ENCODE measurements around the gene RFTN1.

The RFTN1 gene

GRCh38 chr3:16468336-16469098 is 45.0 kb downstream of the RFTN1 start:
- Histone ChIP-seq H3K36me3 (ENCODE audit: insufficient read depth, low read length) (no peaks in the 10 kb centered on the region), H3K27me3 (ENCODE audit: control insufficient read depth in 1 of 2, insufficient read depth in 2 of 2, low read length in 2 of 2) (no peaks in the 10 kb centered on the region), H3K9me3 (ENCODE audit: low read length) (peaks cover 7% of the 10 kb centered on the region), H3K27ac (ENCODE audit: low read depth, low read length) (no peak overlapping the region), H3K4me1 (ENCODE audit: insufficient read depth, low read length) (no peaks in the 10 kb centered on the region), H3K9ac (ENCODE audit: low read length) (no peak overlapping the region), H3K4me3 (ENCODE audit: low read depth in 1 of 2, low read length in 2 of 2) (no peak overlapping the region)

GRCh38 chr3:16468002-16468335 is 45.5 kb downstream of the RFTN1 start:
- Histone ChIP-seq H3K27ac (ENCODE audit: low read depth, low read length) (no peak overlapping the region), H3K9ac (ENCODE audit: low read length) (no peak overlapping the region), H3K27me3 (ENCODE audit: control insufficient read depth in 1 of 2, insufficient read depth in 2 of 2, low read length in 2 of 2) (no peaks in the 10 kb centered on the region), H3K36me3 (ENCODE audit: insufficient read depth, low read length) (no peaks in the 10 kb centered on the region), H3K4me3 (ENCODE audit: low read depth in 1 of 2, low read length in 2 of 2) (no peak overlapping the region), H3K4me1 (ENCODE audit: insufficient read depth, low read length) (no peaks in the 10 kb centered on the region), H3K9me3 (ENCODE audit: low read length) (peaks cover 7% of the 10 kb centered on the region)

- no peaks in the 10 kb centered on the region for H3K36me3 ChIP-seq (ENCODE audit: insufficient read depth, low read length)
- no peaks in the 10 kb centered on the region for H3K27me3 ChIP-seq (ENCODE audit: control insufficient read depth in 1 of 2, insufficient read depth in 2 of 2, low read length in 2 of 2)
- no peak overlapping the region for H3K27ac ChIP-seq (ENCODE audit: low read depth, low read length)
- H3K4me1 ChIP-seq (ENCODE audit: insufficient read depth, low read length) = no peaks in the 10 kb centered on the region
- peaks cover 7% of the 10 kb centered on the region for H3K9me3 ChIP-seq (ENCODE audit: low read length)
- no peak overlapping the region for H3K4me3 ChIP-seq (ENCODE audit: low read depth in 1 of 2, low read length in 2 of 2)
- H3K9ac ChIP-seq (ENCODE audit: low read length) = no peak overlapping the region
Measured at GRCh38 chr3:16467393-16467792, 46.1 kb downstream of the RFTN1 start.

DNA sequence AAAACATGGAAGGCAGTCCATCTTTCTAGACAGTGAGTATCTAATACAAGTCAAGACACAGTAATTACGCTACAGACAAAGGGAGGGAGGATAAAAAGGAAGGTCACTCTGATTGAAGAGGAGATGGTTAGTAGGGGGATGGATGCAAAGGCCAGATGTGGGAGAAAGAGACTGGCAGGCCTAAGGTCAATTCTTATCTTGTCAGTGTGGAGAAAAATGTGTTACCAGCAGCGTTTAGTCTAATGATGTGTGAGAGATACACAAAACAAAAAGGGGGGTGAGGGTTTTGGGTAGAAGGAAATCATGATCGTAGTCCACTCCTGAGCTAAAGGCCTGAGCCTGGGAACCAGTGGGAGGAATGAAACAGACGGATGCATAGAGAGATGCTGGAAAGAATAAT is 46.7 kb downstream of the RFTN1 start:
- no peak overlapping the region for H3K9ac ChIP-seq (ENCODE audit: low read length)
- no peaks in the 10 kb centered on the region for H3K36me3 ChIP-seq (ENCODE audit: insufficient read depth, low read length)
- H3K27me3 ChIP-seq (ENCODE audit: control insufficient read depth in 1 of 2, insufficient read depth in 2 of 2, low read length in 2 of 2) = no peaks in the 10 kb centered on the region
- H3K9me3 ChIP-seq (ENCODE audit: low read length) = peaks cover 7% of the 10 kb centered on the region
- no peak overlapping the region for H3K4me3 ChIP-seq (ENCODE audit: low read depth in 1 of 2, low read length in 2 of 2)
- no peak overlapping the region for H3K27ac ChIP-seq (ENCODE audit: low read depth, low read length)
- no peaks in the 10 kb centered on the region for H3K4me1 ChIP-seq (ENCODE audit: insufficient read depth, low read length)

DNA sequence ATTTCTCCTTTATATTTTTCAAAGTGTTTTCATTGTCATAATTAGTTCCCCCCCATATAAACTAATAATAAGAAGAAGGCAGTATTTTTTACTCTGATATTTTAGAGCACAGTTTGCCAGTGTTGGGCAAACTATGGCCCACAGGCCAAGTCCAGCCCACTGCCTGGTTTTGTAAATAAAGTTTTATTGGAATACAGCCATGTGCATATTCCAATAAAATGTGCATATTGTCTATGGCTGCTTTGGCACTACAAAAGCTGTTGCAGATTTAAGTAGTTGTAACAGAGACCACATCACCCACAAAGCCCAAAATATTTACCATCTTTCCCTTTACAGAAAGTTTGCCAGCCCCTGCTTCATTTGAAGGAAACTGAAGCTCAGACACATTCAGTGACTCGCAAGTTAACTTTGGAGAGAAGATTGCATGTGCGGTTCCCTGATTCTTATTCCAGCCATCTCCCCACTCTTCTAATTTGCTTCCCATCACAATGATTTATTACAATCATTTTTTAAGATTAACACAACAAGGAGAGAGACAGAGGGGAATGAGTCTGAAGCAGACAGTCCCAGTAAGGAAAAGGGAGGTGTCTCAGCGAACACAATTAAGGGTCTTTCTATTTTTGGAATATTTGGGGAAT is 48.9 kb downstream of the RFTN1 start:
- H3K27me3 ChIP-seq (ENCODE audit: control insufficient read depth in 1 of 2, insufficient read depth in 2 of 2, low read length in 2 of 2) = no peaks in the 10 kb centered on the region
- H3K4me1 ChIP-seq (ENCODE audit: insufficient read depth, low read length) = no peaks in the 10 kb centered on the region
- no peak overlapping the region for H3K9ac ChIP-seq (ENCODE audit: low read length)
- no peaks in the 10 kb centered on the region for H3K36me3 ChIP-seq (ENCODE audit: insufficient read depth, low read length)
- no peaks in the 10 kb centered on the region for H3K9me3 ChIP-seq (ENCODE audit: low read length)
- H3K27ac ChIP-seq (ENCODE audit: low read depth, low read length) = no peak overlapping the region
- no peak overlapping the region for H3K4me3 ChIP-seq (ENCODE audit: low read depth in 1 of 2, low read length in 2 of 2)

- no peaks in the 10 kb centered on the region for H3K36me3 ChIP-seq (ENCODE audit: insufficient read depth, low read length)
- no peaks in the 10 kb centered on the region for H3K27me3 ChIP-seq (ENCODE audit: control insufficient read depth in 1 of 2, insufficient read depth in 2 of 2, low read length in 2 of 2)
- H3K9ac ChIP-seq (ENCODE audit: low read length) = no peak overlapping the region
- H3K4me3 ChIP-seq (ENCODE audit: low read depth in 1 of 2, low read length in 2 of 2) = no peak overlapping the region
- no peaks in the 10 kb centered on the region for H3K9me3 ChIP-seq (ENCODE audit: low read length)
- no peaks in the 10 kb centered on the region for H3K4me1 ChIP-seq (ENCODE audit: insufficient read depth, low read length)
- H3K27ac ChIP-seq (ENCODE audit: low read depth, low read length) = no peak overlapping the region
Measured at GRCh38 chr3:16463914-16464313, 49.6 kb downstream of the RFTN1 start.

DNA sequence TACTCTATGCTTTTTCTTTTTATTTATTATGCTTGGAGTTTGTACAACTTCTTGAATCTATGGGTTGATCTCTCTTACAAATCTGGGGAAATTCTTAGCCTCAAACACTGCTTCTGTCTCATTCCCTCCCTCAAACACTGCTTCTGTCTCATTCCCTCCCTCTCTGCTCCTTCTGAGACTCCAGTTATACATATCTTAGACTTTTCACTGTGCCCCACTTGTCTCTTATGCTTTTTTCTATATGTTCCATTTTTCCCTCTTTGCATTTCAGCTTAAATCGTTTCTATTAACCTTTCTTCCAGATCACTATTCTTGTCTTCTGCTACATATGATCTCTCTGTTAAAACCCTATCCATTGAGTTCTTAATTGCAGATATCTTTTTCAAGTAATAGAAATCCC is 50.4 kb downstream of the RFTN1 start:
- Histone ChIP-seq H3K9ac (ENCODE audit: low read length) (no peak overlapping the region), H3K27ac (ENCODE audit: low read depth, low read length) (no peak overlapping the region), H3K9me3 (ENCODE audit: low read length) (no peaks in the 10 kb centered on the region), H3K36me3 (ENCODE audit: insufficient read depth, low read length) (no peaks in the 10 kb centered on the region), H3K27me3 (ENCODE audit: control insufficient read depth in 1 of 2, insufficient read depth in 2 of 2, low read length in 2 of 2) (no peaks in the 10 kb centered on the region), H3K4me1 (ENCODE audit: insufficient read depth, low read length) (no peaks in the 10 kb centered on the region), H3K4me3 (ENCODE audit: low read depth in 1 of 2, low read length in 2 of 2) (no peak overlapping the region)

DNA sequence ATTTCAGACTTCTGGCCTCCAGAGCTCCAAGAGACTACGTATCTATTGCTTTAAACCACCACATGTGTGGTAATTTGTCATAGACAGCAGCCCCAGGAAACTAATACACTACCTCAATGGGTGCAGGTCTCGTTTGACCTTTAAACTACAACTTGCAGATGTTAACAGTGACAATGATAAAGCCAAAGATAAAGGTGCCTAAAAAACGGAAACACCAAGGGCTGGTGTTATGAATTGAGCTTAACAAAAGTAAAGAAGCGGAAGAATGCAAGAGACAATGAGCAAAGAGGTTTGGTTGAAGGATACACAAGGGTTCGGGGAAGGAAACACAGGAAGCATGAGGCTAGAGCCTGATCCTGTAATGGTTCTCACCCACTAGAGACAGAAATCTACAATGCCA is 50.8 kb downstream of the RFTN1 start:
- Histone ChIP-seq H3K4me3 (ENCODE audit: low read depth in 1 of 2, low read length in 2 of 2) (no peak overlapping the region), H3K4me1 (ENCODE audit: insufficient read depth, low read length) (no peaks in the 10 kb centered on the region), H3K36me3 (ENCODE audit: insufficient read depth, low read length) (no peaks in the 10 kb centered on the region), H3K9ac (ENCODE audit: low read length) (no peak overlapping the region), H3K27me3 (ENCODE audit: control insufficient read depth in 1 of 2, insufficient read depth in 2 of 2, low read length in 2 of 2) (no peaks in the 10 kb centered on the region), H3K9me3 (ENCODE audit: low read length) (no peaks in the 10 kb centered on the region), H3K27ac (ENCODE audit: low read depth, low read length) (no peak overlapping the region)

GRCh38 chr3:16461463-16462245 is 51.8 kb downstream of the RFTN1 start:
- H3K4me1 ChIP-seq (ENCODE audit: insufficient read depth, low read length) = peaks cover 6% of the 10 kb centered on the region
- no peak overlapping the region for H3K27ac ChIP-seq (ENCODE audit: low read depth, low read length)
- no peak overlapping the region for H3K9ac ChIP-seq (ENCODE audit: low read length)
- no peaks in the 10 kb centered on the region for H3K9me3 ChIP-seq (ENCODE audit: low read length)
- H3K4me3 ChIP-seq (ENCODE audit: low read depth in 1 of 2, low read length in 2 of 2) = no peak overlapping the region
- H3K27me3 ChIP-seq (ENCODE audit: control insufficient read depth in 1 of 2, insufficient read depth in 2 of 2, low read length in 2 of 2) = no peaks in the 10 kb centered on the region
- no peaks in the 10 kb centered on the region for H3K36me3 ChIP-seq (ENCODE audit: insufficient read depth, low read length)

- no peak overlapping the region for H3K9ac ChIP-seq (ENCODE audit: low read length)
- no peak overlapping the region for H3K4me3 ChIP-seq (ENCODE audit: low read depth in 1 of 2, low read length in 2 of 2)
- peaks cover 6% of the 10 kb centered on the region for H3K4me1 ChIP-seq (ENCODE audit: insufficient read depth, low read length)
- H3K27me3 ChIP-seq (ENCODE audit: control insufficient read depth in 1 of 2, insufficient read depth in 2 of 2, low read length in 2 of 2) = no peaks in the 10 kb centered on the region
- H3K27ac ChIP-seq (ENCODE audit: low read depth, low read length) = no peak overlapping the region
- H3K9me3 ChIP-seq (ENCODE audit: low read length) = no peaks in the 10 kb centered on the region
- no peaks in the 10 kb centered on the region for H3K36me3 ChIP-seq (ENCODE audit: insufficient read depth, low read length)
Measured at GRCh38 chr3:16460886-16461285, 52.6 kb downstream of the RFTN1 start.

DNA sequence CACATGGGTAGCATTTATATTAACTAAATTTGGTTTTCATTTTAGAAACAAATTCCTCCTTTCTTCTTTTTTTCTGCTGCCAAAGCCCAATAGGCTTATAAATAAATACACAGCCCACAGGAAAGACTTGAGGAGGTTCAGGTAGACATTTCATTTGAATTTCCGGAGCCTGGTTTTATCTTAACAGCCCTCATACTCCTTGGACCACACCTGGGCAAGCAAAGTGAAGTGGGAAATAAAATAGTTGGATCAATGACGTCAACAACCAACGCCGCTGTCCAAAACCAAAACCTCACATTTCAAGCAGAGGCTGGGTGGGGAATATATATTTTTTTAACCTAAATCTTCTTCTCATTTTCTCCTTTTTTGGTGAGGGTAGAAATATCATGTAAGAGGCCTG is 53.2 kb downstream of the RFTN1 start:
- no peak overlapping the region for H3K9ac ChIP-seq (ENCODE audit: low read length)
- H3K36me3 ChIP-seq (ENCODE audit: insufficient read depth, low read length) = no peaks in the 10 kb centered on the region
- H3K27me3 ChIP-seq (ENCODE audit: control insufficient read depth in 1 of 2, insufficient read depth in 2 of 2, low read length in 2 of 2) = no peaks in the 10 kb centered on the region
- no peaks in the 10 kb centered on the region for H3K9me3 ChIP-seq (ENCODE audit: low read length)
- peaks cover 6% of the 10 kb centered on the region for H3K4me1 ChIP-seq (ENCODE audit: insufficient read depth, low read length)
- H3K4me3 ChIP-seq (ENCODE audit: low read depth in 1 of 2, low read length in 2 of 2) = no peak overlapping the region
- no peak overlapping the region for H3K27ac ChIP-seq (ENCODE audit: low read depth, low read length)

All from muscle layer of colon (tissue), 2 donors.